K562 (cell line): Measurements from ENCODE around the gene FBXL13. TPM values are rescaled to one million over a fixed set of nuclear protein-coding genes. Genes with fewer than 3 reads are reported as not detected.

Experiments
- ATAC-seq: fragments of 200-7000 bp; cut with Tn5 transposase; 3 replicates; pipeline ENCODE4 v1.9.1; 2020; ENCODE audit warnings: moderate library complexity
- BruUV-seq: library from RNA; stranded (reverse); fragments of 400-500 nt; replicated peaks from 2 replicates; lab custom pipeline; 2021; lab: Mats Ljungman, UMichigan
- CTCF ChIA-PET: fragments of 300-600 bp; formaldehyde crosslinking; extraction: SDS; loops from one replicate; lab custom pipeline; 2021; ENCODE audit warnings: low intra/inter-chr PET ratio; lab: Yijun Ruan, JAX
- POLR2A ChIA-PET: fragments of 300-600, 350-650 bp; sonication (Branson Sonifier 250); formaldehyde crosslinking; extraction: SDS; loops from one replicate; lab custom pipeline; 2021; ENCODE audit warnings: antibody characterized with exemption, inconsistent platforms; lab: Yijun Ruan, JAX
- DNase-seq, 4 experiments: peaks; one replicate each; pipeline versions ENCODE4 v3.0.0 to v3.0.0-alpha.2; 2011 to 2018; ENCODE audit warnings: low spot score in 3 of 4, mixed read lengths in 3 of 4; ENCODE audit errors: extremely low read depth in 1 of 4
- FAIRE-seq: peaks from 2 replicates; lab custom pipeline; 2011; peaks lifted over from hg19 to GRCh38; lab: Jason Lieb, UNC
- H2AFZ ChIP-seq: 2 replicates; pipeline ENCODE4 v1.6.0; 2011; ENCODE audit warnings: low read depth, low read length, control low read depth, inconsistent platforms
- H3K27ac ChIP-seq: fragments of 200-600 bp; 3 replicates; pipeline ENCODE4 v1.8.0; 2011; ENCODE audit warnings: low read depth, mild to moderate bottlenecking, control low read depth, inconsistent platforms, low read length, moderate library complexity, mixed read lengths; ENCODE audit errors: extremely low read depth
- H3K27me3 ChIP-seq, 2 experiments: fragments of 300-600 bp in 1 of 2; 2 replicates in 1 of 2; 3 replicates in 1 of 2; pipeline versions ENCODE4 v1.6.0 to v1.8.0; 2011; ENCODE audit warnings: inconsistent platforms in 2 of 2, low read length in 2 of 2, mild to moderate bottlenecking in 1 of 2, mixed read lengths in 1 of 2, moderate library complexity in 1 of 2; ENCODE audit not compliant: control insufficient read depth in 2 of 2, insufficient read depth in 2 of 2
- H3K36me3 ChIP-seq: fragments of 300-600 bp; 3 replicates; pipeline ENCODE4 v1.8.0; 2011; ENCODE audit warnings: mild to moderate bottlenecking, low read length, inconsistent platforms; ENCODE audit not compliant: control insufficient read depth, insufficient read depth
- H3K4me1 ChIP-seq, 2 experiments: fragments of 200-600 bp in 1 of 2; replicated peaks in 1 of 2; 2 replicates in 1 of 2; 3 replicates in 1 of 2; pipeline versions ENCODE4 v1.5.1 to v1.8.0; 2011; ENCODE audit warnings: inconsistent platforms in 2 of 2, low read length in 2 of 2, mild to moderate bottlenecking in 1 of 2, mixed read lengths in 1 of 2, moderate library complexity in 1 of 2; ENCODE audit not compliant: control insufficient read depth in 2 of 2, insufficient read depth in 2 of 2
- H3K4me2 ChIP-seq: 2 replicates; pipeline ENCODE4 v1.6.1; 2011; ENCODE audit warnings: low read length, control low read depth, inconsistent platforms, mixed read lengths; ENCODE audit not compliant: insufficient read depth
- H3K4me3 ChIP-seq: fragments of 200-600 bp; sonication (generic), shearing (Covaris generic); 2 replicates; pipeline ENCODE4 v1.5.1; 2016; ENCODE audit warnings: control low read depth, inconsistent platforms
- H3K79me2 ChIP-seq: fragments of 200-600 bp; 3 replicates; pipeline ENCODE4 v1.8.0; 2011; ENCODE audit warnings: low read length, inconsistent platforms; ENCODE audit not compliant: control insufficient read depth, insufficient read depth
- H3K9ac ChIP-seq, 2 experiments: 2 replicates each; pipeline versions ENCODE4 v1.6.0 to v1.6.1; 2011; ENCODE audit warnings: low read depth in 2 of 2, low read length in 2 of 2, control low read depth in 1 of 2, inconsistent platforms in 1 of 2, mild to moderate bottlenecking in 1 of 2, mixed read lengths in 1 of 2; ENCODE audit not compliant: insufficient read depth in 1 of 2
- H3K9me1 ChIP-seq: one replicate; pipeline ENCODE4 v1.6.0; 2011; ENCODE audit warnings: inconsistent platforms, mild to moderate bottlenecking, low read length, moderate library complexity; ENCODE audit not compliant: control insufficient read depth, insufficient read depth
- H3K9me3 ChIP-seq: replicated peaks from 2 replicates; pipeline ENCODE4 v1.5.1; 2011; ENCODE audit warnings: low read depth, low read length, inconsistent platforms; ENCODE audit not compliant: control insufficient read depth, insufficient read depth
- H4K20me1 ChIP-seq: replicated peaks from 2 replicates; pipeline ENCODE4 v1.6.1; 2011; ENCODE audit warnings: low read length, inconsistent platforms, mixed read lengths; ENCODE audit not compliant: control insufficient read depth, insufficient read depth
- C11orf30 ChIP-seq: fragments of 450-650 bp; IDR thresholded peaks from 2 replicates; pipeline ENCODE4 v1.6.1; 2016; ENCODE audit warnings: low read depth, mild to moderate bottlenecking
- MAFF ChIP-seq: IDR thresholded peaks from 2 replicates; pipeline ENCODE4 v1.6.1; 2012; ENCODE audit warnings: low read length, improper control_type of control experiment
- MAFK ChIP-seq: IDR thresholded peaks from 2 replicates; pipeline ENCODE4 v1.6.1; 2011; ENCODE audit warnings: low read length, improper control_type of control experiment
- POLR3A ChIP-seq: IDR thresholded peaks from 2 replicates; pipeline ENCODE4 v1.6.1; 2011; ENCODE audit warnings: borderline replicate concordance, mild to moderate bottlenecking, moderate library complexity; ENCODE audit not compliant: insufficient read length, insufficient read depth; ENCODE audit errors: extremely low read depth
- ZNF316 ChIP-seq: fragments of 450-650 bp; IDR thresholded peaks from 2 replicates; pipeline ENCODE4 v1.6.1; 2016
- WGBS: fragments of 100-300 bp; shearing (Covaris generic); methylation state at CpG from one replicate; pipeline ENCODE4 v1.1.6; 2016; ENCODE audit warnings: low coverage, mixed read lengths; ENCODE audit not compliant: insufficient coverage; ENCODE audit errors: missing lambda C conversion rate; 5-methylcytosine and 5-hydroxymethylcytosine counted together
- in situ Hi-C: fragments of 300-500 bp; cut with MboI; formaldehyde crosslinking; loops from 4 replicates; pipeline ENCODE4 v1.15.0; 2018; ENCODE audit warnings: inconsistent platforms, mixed read lengths
- intact Hi-C: fragments of 100-400 bp; cut with micrococcal nuclease; formaldehyde crosslinking; loops from 2 replicates; pipeline ENCODE4 v1.14.2; 2022
- polyA plus RNA-seq, 8 experiments: library from polyadenylated mRNA; depleted of rRNA in 4 of 8; stranded (reverse) in 5 of 8; unstranded in 3 of 8; fragments of >200 nt; fragmentation: Nextera tagmentation in 2 of 8; fragmentation: Illumina TruSeq in 1 of 8; extraction: Ambion mirVana in 2 of 8; extraction: Trizol in 1 of 8; gene quantifications; 2 replicates each; pipeline versions ENCODE4 v1.2.1 to v1.2.3, GENCODE V29; 2011 to 2014; ENCODE audit warnings: inconsistent platforms in 1 of 8, missing spikeins in 1 of 8
- total RNA-seq, 7 experiments: library from RNA; depleted of rRNA in 6 of 7; stranded (reverse); fragments of >200 nt in 6 of 7; fragmentation: Illumina TruSeq in 2 of 7; extraction: Trizol in 2 of 7; gene quantifications; 2 replicates each; pipeline versions ENCODE4 v1.2.1 to v1.2.3, GENCODE V29; 2011 to 2021; ENCODE audit warnings: low replicate concordance in 1 of 7
- TF ChIP-seq, protein P1 (sequence below), 3 experiments: IDR thresholded peaks in 2 of 3; conservative IDR thresholded peaks in 1 of 3; 2 replicates each; pipeline ENCODE4 v1.5.1; 2011 to 2012; ENCODE audit warnings: low read length in 3 of 3, mild to moderate bottlenecking in 3 of 3, control low read depth in 2 of 3, improper control_type of control experiment in 1 of 3, inconsistent platforms in 1 of 3, low read depth in 1 of 3, mixed read lengths in 1 of 3, moderate library complexity in 1 of 3; ENCODE audit not compliant: insufficient read depth in 2 of 3

FBXL13 gene
- total and polyA plus RNA-seq, 9 of the 15 experiments (the other 6 are each of a cell fraction or from before 2014, with no cell fraction given) = 16.3 to 55.0 (median 25.4) TPM

DNA sequence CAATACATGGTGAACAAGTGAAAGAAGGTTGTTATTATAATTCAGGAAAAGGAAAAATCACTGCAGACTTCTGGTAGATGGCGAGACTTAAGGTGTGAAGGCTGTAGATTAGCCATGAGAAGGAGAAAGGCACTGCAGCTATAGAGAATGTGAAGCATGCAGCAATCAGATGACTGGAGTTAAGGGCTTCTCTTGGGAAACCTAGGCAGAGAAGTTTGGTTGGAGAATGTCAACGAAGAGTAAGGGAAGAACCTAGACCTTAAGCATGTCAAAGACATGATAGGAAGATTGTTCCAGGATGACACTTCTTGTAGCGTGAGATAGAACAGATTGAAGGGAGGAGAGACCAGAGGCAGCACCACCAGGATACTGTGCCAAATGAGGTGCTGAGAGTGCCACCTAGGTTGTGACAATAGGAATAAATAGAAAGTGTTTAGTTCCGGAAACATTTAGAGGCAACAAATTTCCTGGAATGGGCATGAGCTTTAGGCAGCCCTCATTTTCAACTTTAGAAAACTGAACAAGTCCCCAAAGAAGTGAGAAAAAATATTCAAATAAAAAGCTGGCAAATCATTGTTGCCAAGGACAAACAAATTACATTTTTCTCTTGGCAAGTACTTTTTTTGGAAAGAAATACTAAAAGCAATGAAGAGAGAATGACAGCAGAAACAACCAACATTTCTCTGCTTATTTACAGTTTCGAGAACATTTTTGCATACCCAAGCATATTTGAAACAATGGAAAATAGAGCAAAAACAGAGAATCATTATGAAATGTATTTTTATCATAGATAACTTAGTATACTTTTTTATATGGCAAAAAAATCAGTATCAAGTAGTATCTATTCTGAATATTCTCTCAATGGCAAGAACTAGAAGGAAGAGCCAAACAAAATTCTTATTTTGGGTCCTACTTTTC, 156.9 kb downstream of the FBXL13 start:
- Histone ChIP-seq H3K27me3 (no peaks in the 10 kb centered on the region), H3K4me1 (no peaks in the 10 kb centered on the region), H3K9me3 (no peaks in the 10 kb centered on the region), H3K4me3 (no peak overlapping the region), H2AFZ (no peak overlapping the region), H4K20me1 (no peaks in the 10 kb centered on the region), H3K4me2 (no peak overlapping the region), H3K27ac (no peak overlapping the region), H3K36me3 (peaks cover 44% of the 10 kb centered on the region), H3K79me2 (no peaks in the 10 kb centered on the region), H3K9ac (no peak overlapping the region), H3K9me1 (no peaks in the 10 kb centered on the region)
- no TSS peak for BruUV-seq
- FAIRE-seq (peak; percentile 11), DNase-seq (no peak), ATAC-seq (no peak)
- CTCF ChIA-PET = no interaction called here
- 80% methylated on average over 5 of the region's 5 CpGs for WGBS
- POLR2A ChIA-PET = no interaction called here
- intact Hi-C loops (no loop called here), in situ Hi-C loops (no loop called here)
- TF ChIP-seq MAFK = peak; percentile 51; the same call in 1 of the 2 replicates
- peak; percentile 49; the same call in 1 of the 2 replicates for TF ChIP-seq C11orf30
- peak; percentile 50; the same call in 1 of the 2 replicates for TF ChIP-seq MAFF
- TF ChIP-seq ZNF316 = peak; percentile 84
- TF ChIP-seq POLR3A = no peak
- TF ChIP-seq, protein P1, sequence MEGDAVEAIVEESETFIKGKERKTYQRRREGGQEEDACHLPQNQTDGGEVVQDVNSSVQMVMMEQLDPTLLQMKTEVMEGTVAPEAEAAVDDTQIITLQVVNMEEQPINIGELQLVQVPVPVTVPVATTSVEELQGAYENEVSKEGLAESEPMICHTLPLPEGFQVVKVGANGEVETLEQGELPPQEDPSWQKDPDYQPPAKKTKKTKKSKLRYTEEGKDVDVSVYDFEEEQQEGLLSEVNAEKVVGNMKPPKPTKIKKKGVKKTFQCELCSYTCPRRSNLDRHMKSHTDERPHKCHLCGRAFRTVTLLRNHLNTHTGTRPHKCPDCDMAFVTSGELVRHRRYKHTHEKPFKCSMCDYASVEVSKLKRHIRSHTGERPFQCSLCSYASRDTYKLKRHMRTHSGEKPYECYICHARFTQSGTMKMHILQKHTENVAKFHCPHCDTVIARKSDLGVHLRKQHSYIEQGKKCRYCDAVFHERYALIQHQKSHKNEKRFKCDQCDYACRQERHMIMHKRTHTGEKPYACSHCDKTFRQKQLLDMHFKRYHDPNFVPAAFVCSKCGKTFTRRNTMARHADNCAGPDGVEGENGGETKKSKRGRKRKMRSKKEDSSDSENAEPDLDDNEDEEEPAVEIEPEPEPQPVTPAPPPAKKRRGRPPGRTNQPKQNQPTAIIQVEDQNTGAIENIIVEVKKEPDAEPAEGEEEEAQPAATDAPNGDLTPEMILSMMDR (IDR thresholded peaks at IDR 0.05 in 2 of 3, conservative IDR thresholded peaks at IDR 0.05 in 1 of 3; ENCODE audit: insufficient read depth in 2 of 3, low read depth in 1 of 3, low read length in 3 of 3) = 0 out of 6 replicates have a peak, but pooled peaks of 1 of the 3 experiments have one; percentile 18
